A549 (cell line): Measurements from ENCODE around the gene GBX2.

Source experiments
- CHD2 ChIP-seq: fragments of 150-350 bp; IDR thresholded peaks from 2 replicates; pipeline ENCODE4 v1.6.1; 2014; ENCODE audit warnings: low read length; ENCODE audit not compliant: partially characterized antibody
- CTCF ChIP-seq: fragments of >200 bp; sonication (Bioruptor Twin); formaldehyde crosslinking; IDR thresholded peaks from 3 replicates; pipeline ENCODE4 v1.5.1; 2016
- RAD21 ChIP-seq, 2 experiments: fragments of >200 bp in 1 of 2; sonication (Bioruptor Twin) in 1 of 2; formaldehyde crosslinking in 1 of 2; IDR thresholded peaks in 1 of 2; conservative IDR thresholded peaks in 1 of 2; 2 replicates in 1 of 2; 3 replicates in 1 of 2; pipeline ENCODE4 v1.6.1; 2012 to 2018; ENCODE audit warnings: inconsistent platforms in 1 of 2

GRCh38 chr2:236171181-236171679, 3.0 kb upstream of the GBX2 start:
- no peak for TF ChIP-seq RAD21 (conservative IDR thresholded peaks at IDR 0.05 in 1 of 2, IDR thresholded peaks at IDR 0.05 in 1 of 2)
- no peak for TF ChIP-seq CTCF
- TF ChIP-seq CHD2: no peak
